ENCODE results near the gene CYS1.
A peak's percentile ranks its signal among the peaks of the same experiment; 100 is the strongest.

Gene CYS1

GRCh38 chr2:10123281-10123680 is 43.1 kb upstream of the CYS1 start:
- no peak for DNase-seq (ENCODE audit: extremely low spot score)
- ChIA-PET POLR2A (no interaction called here), CTCF (interaction anchor here (1.2 to 12.0 kb wide), 9 partner anchors 17 to 326 kb away, joined by 3 to 181 read pairs (median 13); partner anchors contain the start of gene ODC1)
- TF ChIP-seq, protein P1, sequence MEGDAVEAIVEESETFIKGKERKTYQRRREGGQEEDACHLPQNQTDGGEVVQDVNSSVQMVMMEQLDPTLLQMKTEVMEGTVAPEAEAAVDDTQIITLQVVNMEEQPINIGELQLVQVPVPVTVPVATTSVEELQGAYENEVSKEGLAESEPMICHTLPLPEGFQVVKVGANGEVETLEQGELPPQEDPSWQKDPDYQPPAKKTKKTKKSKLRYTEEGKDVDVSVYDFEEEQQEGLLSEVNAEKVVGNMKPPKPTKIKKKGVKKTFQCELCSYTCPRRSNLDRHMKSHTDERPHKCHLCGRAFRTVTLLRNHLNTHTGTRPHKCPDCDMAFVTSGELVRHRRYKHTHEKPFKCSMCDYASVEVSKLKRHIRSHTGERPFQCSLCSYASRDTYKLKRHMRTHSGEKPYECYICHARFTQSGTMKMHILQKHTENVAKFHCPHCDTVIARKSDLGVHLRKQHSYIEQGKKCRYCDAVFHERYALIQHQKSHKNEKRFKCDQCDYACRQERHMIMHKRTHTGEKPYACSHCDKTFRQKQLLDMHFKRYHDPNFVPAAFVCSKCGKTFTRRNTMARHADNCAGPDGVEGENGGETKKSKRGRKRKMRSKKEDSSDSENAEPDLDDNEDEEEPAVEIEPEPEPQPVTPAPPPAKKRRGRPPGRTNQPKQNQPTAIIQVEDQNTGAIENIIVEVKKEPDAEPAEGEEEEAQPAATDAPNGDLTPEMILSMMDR (IDR thresholded peaks at IDR 0.05; ENCODE audit: control extremely low read depth, extremely low read depth, low read depth, missing control alignments), result no peak

GRCh38 chr2:10122500-10123280 is 42.5 kb upstream of the CYS1 start, which contains the start of gene RRM2:
Gene RRM2, plus strand, starts transcription at chr2:10122739. Its CDS starts 60 bp downstream, at chr2:10122799.
- DNase-seq (ENCODE audit: extremely low spot score), result peak; percentile 96
- POLR2A ChIA-PET, result no interaction called here
- CTCF ChIA-PET, result interaction anchor here (2.9 to 12.0 kb wide), 3 partner anchors 287 to 316 kb away, joined by 13 to 181 read pairs (median 73); no protein-coding TSS in a partner anchor
- TF ChIP-seq, protein P1 (IDR thresholded peaks at IDR 0.05; ENCODE audit: control extremely low read depth, extremely low read depth, low read depth, missing control alignments), result no peak

GRCh38 chr2:10120877-10121574 is 40.8 kb upstream of the CYS1 start:
- DNase-seq (ENCODE audit: extremely low spot score), result peak; percentile 29
- POLR2A ChIA-PET, result no interaction called here

DNA sequence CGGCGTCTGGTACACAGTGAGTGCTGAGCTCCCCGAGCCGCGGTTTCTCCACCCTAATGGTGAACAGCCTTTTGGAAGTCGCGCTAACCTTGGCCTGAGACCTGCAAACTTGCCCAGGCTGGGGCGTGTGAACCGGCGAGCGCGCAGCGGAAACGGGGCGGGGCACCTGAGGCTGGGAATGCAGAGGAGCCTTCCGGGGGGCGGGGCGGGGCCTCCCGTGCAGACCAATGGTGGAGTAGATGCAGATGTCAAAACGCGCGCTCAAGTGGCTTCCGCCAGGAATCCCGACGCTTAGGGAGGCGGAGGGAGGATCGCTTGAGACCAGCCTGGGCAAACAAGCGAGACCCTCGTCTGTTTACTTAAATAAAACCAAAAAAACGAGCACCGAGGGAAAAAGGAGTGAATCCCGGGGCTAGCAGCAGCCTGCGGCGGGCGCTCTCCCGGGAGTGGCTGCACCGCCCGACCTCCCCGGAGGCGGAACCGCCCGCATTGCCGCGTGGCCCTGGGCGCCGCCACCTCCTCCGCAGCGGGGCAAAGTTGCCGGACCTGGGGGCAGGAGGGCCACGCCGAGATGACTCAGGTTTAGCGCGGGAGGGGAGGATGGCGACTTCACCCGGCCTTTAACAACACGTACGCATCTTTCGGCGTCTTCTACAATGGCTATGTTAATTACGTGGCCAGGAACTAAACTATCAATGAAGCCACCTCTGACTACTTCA is 40.1 kb upstream of the CYS1 start:
- peak; percentile 94 for DNase-seq (ENCODE audit: extremely low spot score)
- POLR2A ChIA-PET, result no interaction called here
- CTCF ChIA-PET, result interaction anchor here (0.8 to 5.3 kb wide), 8 partner anchors 18 to 326 kb away, joined by 4 to 30 read pairs (median 8); no protein-coding TSS in a partner anchor
- TF ChIP-seq, protein P1 (IDR thresholded peaks at IDR 0.05; ENCODE audit: control extremely low read depth, extremely low read depth, low read depth, missing control alignments), result no peak

More at GRCh38 chr2:10120877-10121574, 40.8 kb upstream of the CYS1 start:
- CTCF ChIA-PET, result interaction anchor here (1.2 to 1.9 kb wide), 4 partner anchors 23 to 314 kb away, joined by 4 to 11 read pairs (median 6); no protein-coding TSS in a partner anchor
- TF ChIP-seq, protein P1 (IDR thresholded peaks at IDR 0.05; ENCODE audit: control extremely low read depth, extremely low read depth, low read depth, missing control alignments), result no peak

- POLR2A ChIA-PET, result no interaction called here
- DNase-seq (ENCODE audit: extremely low spot score), result no peak
- TF ChIP-seq, protein P1 (IDR thresholded peaks at IDR 0.05; ENCODE audit: control extremely low read depth, extremely low read depth, low read depth, missing control alignments), result no peak
- CTCF ChIA-PET, result interaction anchor here (0.8 to 5.3 kb wide), 8 partner anchors 17 to 330 kb away, joined by 3 to 30 read pairs (median 9); no protein-coding TSS in a partner anchor
Measured at GRCh38 chr2:10119601-10120157, 39.5 kb upstream of the CYS1 start.

- POLR2A ChIA-PET, result no interaction called here
- no peak for DNase-seq (ENCODE audit: extremely low spot score)
- TF ChIP-seq, protein P1 (IDR thresholded peaks at IDR 0.05; ENCODE audit: control extremely low read depth, extremely low read depth, low read depth, missing control alignments), result no peak
- CTCF ChIA-PET, result interaction anchor here (0.9 to 5.3 kb wide), 7 partner anchors 17 to 331 kb away, joined by 3 to 30 read pairs (median 13); no protein-coding TSS in a partner anchor
Measured at GRCh38 chr2:10119027-10119325, 38.8 kb upstream of the CYS1 start.

Data from GM10248 (cell line).